Ovary (tissue), 9 donors: ENCODE results near the gene CFAP70. TPM values are rescaled to one million over a fixed set of nuclear protein-coding genes. Genes with fewer than 3 reads are reported as not detected.

Source experiments
- DNase-seq, 5 donors: peaks; one replicate each; pipeline ENCODE4 v3.0.0-alpha.2; 2019 to 2020
- H3K27ac ChIP-seq, 2 donors: fragments of 200-600 bp; one replicate each; pipeline versions ENCODE4 v1.5.1 to v1.8.0; 2019 to 2022
- H3K27me3 ChIP-seq: fragments of 200-600 bp; one replicate; pipeline ENCODE4 v1.8.0; 2022
- H3K36me3 ChIP-seq: fragments of 200-600 bp; sonication (generic); one replicate; pipeline ENCODE4 v1.5.1; 2019
- H3K4me1 ChIP-seq: one replicate; pipeline ENCODE4 v1.8.1; 2013; ENCODE audit warnings: mild to moderate bottlenecking, moderate library complexity; ENCODE audit not compliant: insufficient read depth
- H3K4me3 ChIP-seq: fragments of 200-600 bp; sonication (generic); one replicate; pipeline ENCODE4 v1.5.1; 2017
- H3K9me3 ChIP-seq, 2 donors: fragments of 200-600 bp in 1 of 2; sonication (generic) in 1 of 2; one replicate each; pipeline versions ENCODE4 v1.5.1 to v1.8.1; 2013 to 2019; ENCODE audit warnings: mild to moderate bottlenecking in 1 of 2, moderate library complexity in 1 of 2
- CTCF ChIP-seq, 3 donors: fragments of 450-650 bp in 2 of 3; fragments of 200-600 bp in 1 of 3; IDR thresholded peaks; one replicate each; pipeline versions ENCODE4 v1.5.1 to v1.8.0; 2016 to 2022; ENCODE audit warnings: antibody characterized with exemption in 3 of 3, mild to moderate bottlenecking in 1 of 3
- EP300 ChIP-seq: sonication (generic); formaldehyde crosslinking; IDR thresholded peaks from one replicate; pipeline ENCODE4 v1.6.1; 2017; ENCODE audit warnings: antibody characterized with exemption
- POLR2A ChIP-seq: fragments of 450-650 bp; IDR thresholded peaks from one replicate; pipeline ENCODE4 v1.6.1; 2017; ENCODE audit warnings: antibody characterized with exemption, mild to moderate bottlenecking, moderate library complexity
- WGBS, 3 donors: extraction: QIAGEN DNeasy Blood & Tissue Kit in 1 of 3; methylation state at CpG; one replicate each; pipeline versions ENCODE4 v1.1.5 to v1.1.7; 2013 to 2017; 5-methylcytosine and 5-hydroxymethylcytosine counted together
- intact Hi-C, 4 donors: fragments of 100-400 bp; cut with DNase I; formaldehyde crosslinking; loops; one replicate each; pipeline versions ENCODE4 v1.11.0 to v1.15.1; 2022 to 2023
- polyA plus RNA-seq, 2 donors: library from polyadenylated mRNA; stranded (reverse); fragments of 200-250 nt in 1 of 2; fragments of 350-450 nt in 1 of 2; fragmentation: Illumina TruSeq in 1 of 2; extraction: RNeasy Lipid Tissue Mini Kit (QIAGEN cat#74804) in 1 of 2; gene quantifications; one replicate each; pipeline ENCODE4 v1.2.3, GENCODE V29; 2013 to 2014
- total RNA-seq, 7 donors: library from RNA; depleted of rRNA in 2 of 7; stranded (reverse); fragments of >200 nt in 2 of 7; fragmentation: NEBNext Ultra II Directional in 3 of 7; extraction: Animal tissue kit (Norgen Biotek cat#: 25700) in 3 of 7; gene quantifications; one replicate each; pipeline versions ENCODE4 v1.1.0 to v1.2.4, GENCODE V29; 2016 to 2023
- donor health status: DM: no; HTN: no; CAD: no; lungs with moderate emphysema.
- donor health status: DM: no; HTN: no; CAD: no.
- donor health status: Bipolar disorder and iron deficiency.
- donor health status: DM: yes; HTN: yes; CAD: no.
- donor health status: DM: no; HTN: no; CAD: no.
- donor health status: DM: yes; HTN: yes; CAD: no.

Gene CFAP70
- total and polyA plus RNA-seq, 9 donors = 1.8 to 36.9 (median 3.8) TPM

GRCh38 chr10:73368238-73368637 lies 9.6 kb upstream of the CFAP70 start:
- Histone ChIP-seq H3K4me1 (no peaks in the 10 kb centered on the region), H3K27ac (no peak overlapping the region), H3K27me3 (no peaks in the 10 kb centered on the region), H3K4me3 (no peak overlapping the region), H3K36me3 (no peaks in the 10 kb centered on the region), H3K9me3 (no peaks in the 10 kb centered on the region)
- TF ChIP-seq POLR2A (no peak), CTCF (IDR thresholded peaks at IDR 0.05) (no peak), EP300 (no peak)
- intact Hi-C loops = no loop called here
- no peak for DNase-seq
- 96 to 100% (median 97%) methylated on average over 4 of the region's 4 CpGs for WGBS, 3 donors

GRCh38 chr10:73366381-73367298 lies 8.0 kb upstream of the CFAP70 start:
- H3K4me3 ChIP-seq = no peak overlapping the region
- TF ChIP-seq POLR2A (no peak), CTCF (IDR thresholded peaks at IDR 0.05) (no peak)
- no peaks in the 10 kb centered on the region for H3K27me3 ChIP-seq
- intact Hi-C loops = no loop called here
- no peaks in the 10 kb centered on the region for H3K4me1 ChIP-seq
- 90 to 93% (median 92%) methylated on average over 6 of the region's 6 CpGs for WGBS, 3 donors
- DNase-seq = no peak
- no peaks in the 10 kb centered on the region for H3K9me3 ChIP-seq
- no peak overlapping the region for H3K27ac ChIP-seq
- H3K36me3 ChIP-seq = no peaks in the 10 kb centered on the region

- no peaks in the 10 kb centered on the region for H3K27me3 ChIP-seq
- H3K9me3 ChIP-seq = no peaks in the 10 kb centered on the region
- no peak overlapping the region for H3K27ac ChIP-seq
- H3K36me3 ChIP-seq = no peaks in the 10 kb centered on the region
- WGBS, 3 donors = 97 to 99% (median 97%) methylated on average over 3 of the region's 3 CpGs
- DNase-seq = no peak
- H3K4me3 ChIP-seq = no peak overlapping the region
- TF ChIP-seq POLR2A (no peak), CTCF (IDR thresholded peaks at IDR 0.05) (no peak), EP300 (no peak)
- intact Hi-C loops = no loop called here
- no peaks in the 10 kb centered on the region for H3K4me1 ChIP-seq
Measured at GRCh38 chr10:73364964-73365363, 6.3 kb upstream of the CFAP70 start.

- WGBS, 3 donors = 66 to 82% (median 75%) methylated on average over 8 of the region's 8 CpGs
- TF ChIP-seq CTCF (IDR thresholded peaks at IDR 0.05) (no peak), EP300 (no peak)
- H3K9me3 ChIP-seq = no peaks in the 10 kb centered on the region
- no peak overlapping the region for H3K4me3 ChIP-seq
- H3K27ac ChIP-seq = no peak overlapping the region
- no peaks in the 10 kb centered on the region for H3K27me3 ChIP-seq
- H3K36me3 ChIP-seq = no peaks in the 10 kb centered on the region
- intact Hi-C loops = no loop called here
- H3K4me1 ChIP-seq = peaks cover 3% of the 10 kb centered on the region
- DNase-seq = no peak
Measured at GRCh38 chr10:73359492-73359891, 828 bp upstream of the CFAP70 start.
